HG03442 (cell line): ENCODE data around the gene RECQL.
"Not testable (repeated sequence)": the region's sequence is repeated elsewhere in the genome, so short reads cannot be mapped to it uniquely, and the experiment has no call there.

Experiments used
- ATAC-seq: cut with Tn5 transposase; IDR thresholded peaks from one replicate; pipeline ENCODE4 v1.9.1; 2021; ENCODE audit warnings: mild to moderate bottlenecking, moderate library complexity; ENCODE audit not compliant: unreplicated experiment

RECQL gene

GRCh38 chr12:21433525-21433924, 67.9 kb downstream of the RECQL start:
- ATAC-seq, result no peak

- ATAC-seq, result no peak
Observed at GRCh38 chr12:21429994-21430393, 71.4 kb downstream of the RECQL start.

- ATAC-seq, result no peak
Observed at GRCh38 chr12:21428241-21428640, 73.2 kb downstream of the RECQL start.

GRCh38 chr12:21419009-21419699, 82.3 kb downstream of the RECQL start:
- ATAC-seq, result not testable (repeated sequence)
